GM23338 (cell line): Measurements from ENCODE around the gene E2F6. TPM values are rescaled to one million over a fixed set of nuclear protein-coding genes. Genes with fewer than 3 reads are reported as not detected.

Source experiments
- ATAC-seq: fragments of 200-7000 bp; cut with Tn5 transposase; 3 replicates; pipeline ENCODE4 v1.9.1; 2020
- DNase-seq: peaks from one replicate; pipeline ENCODE4 v3.0.0-alpha.2; 2015; ENCODE audit warnings: low spot score
- H2AFZ ChIP-seq: fragments of 200-600 bp; sonication (generic); 2 replicates; pipeline ENCODE4 v1.8.0; 2016; ENCODE audit warnings: antibody characterized with exemption, mild to moderate bottlenecking, moderate library complexity
- H3F3A ChIP-seq: fragments of 200-600 bp; sonication (generic); replicated peaks from 2 replicates; pipeline ENCODE4 v1.8.0; 2017; ENCODE audit warnings: antibody characterized with exemption, mixed run types, low read depth
- H3K27ac ChIP-seq: fragments of 200-600 bp; sonication (generic); 2 replicates; pipeline ENCODE4 v1.6.1; 2016; ENCODE audit warnings: low read depth
- H3K27me3 ChIP-seq: fragments of 200-600 bp; sonication (generic); 2 replicates; pipeline ENCODE4 v1.8.0; 2016; ENCODE audit warnings: mild to moderate bottlenecking, mixed run types, moderate library complexity; ENCODE audit not compliant: insufficient read depth
- H3K36me3 ChIP-seq: fragments of 200-600 bp; sonication (generic); 2 replicates; pipeline ENCODE4 v1.8.0; 2016; ENCODE audit warnings: mild to moderate bottlenecking; ENCODE audit not compliant: insufficient read depth
- H3K4me1 ChIP-seq: fragments of 200-600 bp; sonication (generic); 2 replicates; pipeline ENCODE4 v1.8.0; 2016; ENCODE audit warnings: mild to moderate bottlenecking, moderate library complexity; ENCODE audit not compliant: insufficient read depth
- H3K4me2 ChIP-seq: fragments of 200-600 bp; sonication (generic); 2 replicates; pipeline ENCODE4 v1.7.1; 2017; ENCODE audit warnings: mixed run types
- H3K4me3 ChIP-seq: fragments of 200-600 bp; sonication (generic); 2 replicates; pipeline ENCODE4 v1.6.1; 2016; ENCODE audit warnings: mixed run types
- H3K79me2 ChIP-seq: fragments of 200-600 bp; sonication (generic); replicated peaks from 2 replicates; pipeline ENCODE4 v1.8.0; 2017; ENCODE audit warnings: mild to moderate bottlenecking; ENCODE audit not compliant: insufficient read depth
- H3K9me2 ChIP-seq: fragments of 200-600 bp; sonication (generic); 2 replicates; pipeline ENCODE4 v1.8.0; 2017; ENCODE audit not compliant: insufficient read depth
- H4K20me1 ChIP-seq: fragments of 200-600 bp; sonication (generic); replicated peaks from 2 replicates; pipeline ENCODE4 v1.8.0; 2017; ENCODE audit warnings: mild to moderate bottlenecking; ENCODE audit not compliant: insufficient read depth
- H3K27ac Mint-ChIP-seq: 2 replicates; pipeline ENCODE4 v1.8.0; 2020; ENCODE audit warnings: inconsistent platforms, mild to moderate bottlenecking, moderate library complexity, mixed read lengths
- H3K27me3 Mint-ChIP-seq: 3 replicates; pipeline ENCODE4 v1.8.0; 2022; ENCODE audit warnings: low read depth, mild to moderate bottlenecking, moderate library complexity, mixed read lengths, inconsistent platforms; ENCODE audit not compliant: insufficient read depth, poor library complexity
- H3K36me3 Mint-ChIP-seq: 3 replicates; pipeline ENCODE4 v1.8.0; 2021; ENCODE audit warnings: low read depth, mild to moderate bottlenecking, inconsistent platforms, moderate library complexity, mixed read lengths
- H3K4me1 Mint-ChIP-seq: 3 replicates; pipeline ENCODE4 v1.8.0; 2020; ENCODE audit warnings: mild to moderate bottlenecking, inconsistent platforms, mixed read lengths
- H3K4me3 Mint-ChIP-seq: 3 replicates; pipeline ENCODE4 v1.8.0; 2021; ENCODE audit warnings: moderate library complexity, mild to moderate bottlenecking, inconsistent platforms, mixed read lengths
- H3K9me3 Mint-ChIP-seq: 3 replicates; pipeline ENCODE4 v1.8.0; 2020; ENCODE audit warnings: moderate library complexity, mild to moderate bottlenecking, inconsistent platforms, mixed read lengths
- CREB1 ChIP-seq: fragments of 250-450 bp; sonication (Bioruptor Pico); IDR thresholded peaks from 2 replicates; pipeline ENCODE4 v1.5.0; 2020; ENCODE audit warnings: low read depth, mild to moderate bottlenecking, moderate library complexity
- CTCF ChIP-seq, 2 experiments: fragments of 200-600 bp in 1 of 2; sonication (generic) in 1 of 2; conservative IDR thresholded peaks; 2 replicates each; pipeline versions ENCODE4 v1.5.1 to v1.6.1; 2016 to 2017; ENCODE audit warnings: antibody characterized with exemption in 2 of 2, low read depth in 2 of 2, mild to moderate bottlenecking in 2 of 2, moderate library complexity in 1 of 2
- ETS1 ChIP-seq: IDR thresholded peaks from 2 replicates; pipeline ENCODE4 v1.6.1; 2016; ENCODE audit warnings: antibody characterized with exemption
- EZH2 ChIP-seq: fragments of 200-600 bp; sonication (generic); IDR thresholded peaks from one replicate; pipeline ENCODE4 v1.8.0; 2017; ENCODE audit warnings: antibody characterized with exemption, mild to moderate bottlenecking, low read depth; ENCODE audit not compliant: unreplicated experiment
- EZH2phosphoT487 ChIP-seq: fragments of 200-600 bp; sonication (generic); IDR thresholded peaks from one replicate; pipeline ENCODE4 v1.8.1; 2018; ENCODE audit warnings: antibody characterized with exemption; ENCODE audit not compliant: unreplicated experiment
- JUNB ChIP-seq: IDR thresholded peaks from one replicate; pipeline ENCODE4 v1.6.1; 2016; ENCODE audit warnings: antibody characterized with exemption; ENCODE audit not compliant: unreplicated experiment
- NANOG ChIP-seq: IDR thresholded peaks from 2 replicates; pipeline ENCODE4 v1.6.1; 2016; ENCODE audit warnings: antibody characterized with exemption, borderline replicate concordance
- POLR2AphosphoS5 ChIP-seq: IDR thresholded peaks from 2 replicates; pipeline ENCODE4 v1.6.1; 2016; ENCODE audit warnings: antibody characterized with exemption, low read depth
- STAT1 ChIP-seq: IDR thresholded peaks from one replicate; pipeline ENCODE4 v1.6.1; 2016; ENCODE audit warnings: antibody characterized with exemption; ENCODE audit not compliant: unreplicated experiment
- ZNF114 ChIP-seq: fragments of 250-450 bp; sonication (Bioruptor Pico); IDR thresholded peaks from 2 replicates; pipeline ENCODE4 v1.5.0; 2020; ENCODE audit warnings: mild to moderate bottlenecking, moderate library complexity
- ZNF331 ChIP-seq: fragments of 250-450 bp; sonication (Bioruptor Pico); IDR thresholded peaks from 2 replicates; pipeline ENCODE4 v1.5.0; 2020; ENCODE audit warnings: low read depth, mild to moderate bottlenecking, moderate library complexity
- polyA plus RNA-seq: library from polyadenylated mRNA; unstranded; fragments of >200 nt; fragmentation: Nextera tagmentation; extraction: Ambion mirVana; gene quantifications from 2 replicates; pipeline ENCODE4 v1.2.1, GENCODE V29; 2016
- total RNA-seq: library from RNA; depleted of rRNA; stranded (reverse); fragments of >200 nt; shearing (Covaris generic); gene quantifications from 2 replicates; pipeline ENCODE4 v1.2.3, GENCODE V29; 2014
- TF ChIP-seq, protein P1 (sequence below): IDR thresholded peaks from one replicate; pipeline ENCODE4 v1.6.1; 2018; ENCODE audit warnings: antibody characterized with exemption; ENCODE audit not compliant: unreplicated experiment

Gene E2F6
- total and polyA plus RNA-seq, 2 experiments from 2014 or later = 16.9 to 20.7 TPM

- H3K79me2 ChIP-seq = no peaks in the 10 kb centered on the region
- Mint-ChIP-seq H3K4me1 (peaks cover 12% of the 10 kb centered on the region), H3K27ac (no peak overlapping the region), H3K27me3 (peaks cover 6% of the 10 kb centered on the region), H3K9me3 (peaks cover under 1% of the 10 kb centered on the region; the same call in 1 of the 3 replicates), H3K4me3 (no peak overlapping the region), H3K36me3 (peaks cover under 1% of the 10 kb centered on the region; the same call in 1 of the 3 replicates)
- TF ChIP-seq CTCF (conservative IDR thresholded peaks at IDR 0.05; ENCODE audit: low read depth in 2 of 2) (peak; percentile 95 to 97), ZNF331 (CRISPR knock-in tag) (no peak)
- no peaks in the 10 kb centered on the region for H3K9me2 ChIP-seq
- peaks cover 5% of the 10 kb centered on the region; the same call in 1 of the 2 replicates for H3F3A ChIP-seq
- H3K36me3 ChIP-seq = no peaks in the 10 kb centered on the region
- DNase-seq (peak; percentile 98), ATAC-seq (peak; percentile 19)
- peaks cover 7% of the 10 kb centered on the region; the same call in 1 of the 2 replicates for H3K4me1 ChIP-seq
- H4K20me1 ChIP-seq = no peaks in the 10 kb centered on the region
- no peak overlapping the region for H3K27ac ChIP-seq
- no peak overlapping the region for H2AFZ ChIP-seq
- H3K27me3 ChIP-seq = peaks cover 23% of the 10 kb centered on the region
- no peak overlapping the region for H3K4me3 ChIP-seq
- no peak overlapping the region for H3K4me2 ChIP-seq
Measured at GRCh38 chr2:11477994-11478393, 12.0 kb upstream of the E2F6 start.

DNA sequence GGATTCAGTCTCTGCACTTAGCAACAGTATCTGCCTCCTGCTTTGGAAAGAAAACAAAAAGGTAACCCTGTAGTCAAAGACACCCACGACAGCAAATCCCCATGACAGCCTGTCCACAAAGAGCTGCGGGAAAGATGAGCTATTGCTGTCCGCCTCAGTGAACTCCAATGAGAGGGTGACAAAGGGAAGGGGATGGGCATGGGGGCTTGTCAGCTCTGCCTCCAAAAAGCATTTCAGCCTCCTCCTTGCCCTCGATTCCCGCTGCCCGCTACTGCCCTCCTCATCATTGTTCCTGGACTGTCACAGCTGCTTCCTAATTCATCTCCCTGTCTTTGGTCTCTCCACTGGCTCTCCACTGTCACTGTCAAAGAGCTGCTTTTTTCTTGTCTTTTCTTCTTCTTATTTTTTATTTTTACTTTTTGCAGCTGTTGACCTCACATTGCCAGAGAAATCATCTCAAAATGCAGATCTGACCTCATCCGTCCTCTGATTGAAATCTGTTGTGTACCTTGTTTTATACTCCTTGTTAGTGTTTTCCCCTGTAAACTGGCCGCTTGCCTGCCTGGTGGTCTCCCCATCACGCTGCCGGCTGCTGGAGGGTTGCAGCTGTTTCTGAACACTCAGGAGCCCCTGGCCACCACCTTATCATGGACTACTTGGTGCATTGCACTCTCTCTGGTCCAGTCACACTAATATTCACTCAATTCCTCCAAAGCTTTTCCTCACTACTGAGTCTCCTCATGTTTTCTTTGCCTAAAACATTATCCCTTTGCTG, 7.9 kb upstream of the E2F6 start:
- H3K36me3 Mint-ChIP-seq = no peaks in the 10 kb centered on the region; the same call in 2 of the 3 replicates
- H2AFZ ChIP-seq = no peak overlapping the region
- DNase-seq = no peak
- no peaks in the 10 kb centered on the region; the same call in 1 of the 2 replicates for H3F3A ChIP-seq
- no peak overlapping the region for H3K27ac Mint-ChIP-seq
- H3K9me2 ChIP-seq = no peaks in the 10 kb centered on the region
- no peaks in the 10 kb centered on the region for H3K79me2 ChIP-seq
- H3K4me2 ChIP-seq = no peak overlapping the region
- no peaks in the 10 kb centered on the region for H3K4me1 ChIP-seq
- H3K27me3 ChIP-seq = no peaks in the 10 kb centered on the region
- ATAC-seq = no peak
- no peak overlapping the region for H3K4me3 Mint-ChIP-seq
- no peaks in the 10 kb centered on the region; the same call in 2 of the 3 replicates for H3K9me3 Mint-ChIP-seq
- no peak overlapping the region for H3K27ac ChIP-seq
- H3K27me3 Mint-ChIP-seq = no peaks in the 10 kb centered on the region
- H4K20me1 ChIP-seq = no peaks in the 10 kb centered on the region
- H3K36me3 ChIP-seq = no peaks in the 10 kb centered on the region
- no peak overlapping the region for H3K4me3 ChIP-seq
- H3K4me1 Mint-ChIP-seq = peaks cover 2% of the 10 kb centered on the region; the same call in 1 of the 3 replicates
- no peak for TF ChIP-seq EZH2
- TF ChIP-seq EZH2phosphoT487 = no peak
- no peak for TF ChIP-seq JUNB
- no peak for TF ChIP-seq STAT1
- TF ChIP-seq ZNF331 (CRISPR knock-in tag) = no peak
- TF ChIP-seq CREB1 (CRISPR knock-in tag) = no peak
- no peak for TF ChIP-seq NANOG
- no peak for TF ChIP-seq ZNF114 (CRISPR knock-in tag)
- no peak for TF ChIP-seq CTCF (conservative IDR thresholded peaks at IDR 0.05; ENCODE audit: low read depth in 2 of 2)
- TF ChIP-seq, protein P1, sequence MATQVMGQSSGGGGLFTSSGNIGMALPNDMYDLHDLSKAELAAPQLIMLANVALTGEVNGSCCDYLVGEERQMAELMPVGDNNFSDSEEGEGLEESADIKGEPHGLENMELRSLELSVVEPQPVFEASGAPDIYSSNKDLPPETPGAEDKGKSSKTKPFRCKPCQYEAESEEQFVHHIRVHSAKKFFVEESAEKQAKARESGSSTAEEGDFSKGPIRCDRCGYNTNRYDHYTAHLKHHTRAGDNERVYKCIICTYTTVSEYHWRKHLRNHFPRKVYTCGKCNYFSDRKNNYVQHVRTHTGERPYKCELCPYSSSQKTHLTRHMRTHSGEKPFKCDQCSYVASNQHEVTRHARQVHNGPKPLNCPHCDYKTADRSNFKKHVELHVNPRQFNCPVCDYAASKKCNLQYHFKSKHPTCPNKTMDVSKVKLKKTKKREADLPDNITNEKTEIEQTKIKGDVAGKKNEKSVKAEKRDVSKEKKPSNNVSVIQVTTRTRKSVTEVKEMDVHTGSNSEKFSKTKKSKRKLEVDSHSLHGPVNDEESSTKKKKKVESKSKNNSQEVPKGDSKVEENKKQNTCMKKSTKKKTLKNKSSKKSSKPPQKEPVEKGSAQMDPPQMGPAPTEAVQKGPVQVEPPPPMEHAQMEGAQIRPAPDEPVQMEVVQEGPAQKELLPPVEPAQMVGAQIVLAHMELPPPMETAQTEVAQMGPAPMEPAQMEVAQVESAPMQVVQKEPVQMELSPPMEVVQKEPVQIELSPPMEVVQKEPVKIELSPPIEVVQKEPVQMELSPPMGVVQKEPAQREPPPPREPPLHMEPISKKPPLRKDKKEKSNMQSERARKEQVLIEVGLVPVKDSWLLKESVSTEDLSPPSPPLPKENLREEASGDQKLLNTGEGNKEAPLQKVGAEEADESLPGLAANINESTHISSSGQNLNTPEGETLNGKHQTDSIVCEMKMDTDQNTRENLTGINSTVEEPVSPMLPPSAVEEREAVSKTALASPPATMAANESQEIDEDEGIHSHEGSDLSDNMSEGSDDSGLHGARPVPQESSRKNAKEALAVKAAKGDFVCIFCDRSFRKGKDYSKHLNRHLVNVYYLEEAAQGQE = no peak
- TF ChIP-seq POLR2AphosphoS5 = no peak
- no peak for TF ChIP-seq ETS1
